ENCODE results near the gene GP5.

Gene GP5

DNA sequence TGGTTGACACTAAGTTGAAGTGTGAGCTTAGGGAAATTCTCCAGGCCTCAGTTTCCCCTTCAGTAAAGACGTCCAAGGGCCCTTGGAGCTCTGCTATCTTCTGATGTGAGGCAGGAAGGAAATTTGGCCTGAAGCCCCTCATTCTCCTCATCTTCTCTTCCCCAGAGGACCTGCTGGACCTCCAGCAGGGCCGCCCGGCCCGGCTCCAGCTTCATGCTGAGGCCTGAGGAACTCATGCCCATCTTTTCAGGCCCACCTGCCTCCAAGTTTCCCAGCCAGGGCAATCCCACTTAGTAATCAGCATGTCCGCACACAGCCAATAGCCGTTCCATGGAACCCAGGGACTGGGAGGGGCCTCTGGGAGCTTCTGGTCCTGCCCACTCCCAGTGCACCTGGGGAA lies 33.5 kb downstream of the GP5 start:
- in situ Hi-C loops (cut with HindIII; ENCODE audit: low sequenced_read_pairs) = no loop called here
- DNase-seq (ENCODE audit: low read depth) = no peak
- TF ChIP-seq, protein P1, sequence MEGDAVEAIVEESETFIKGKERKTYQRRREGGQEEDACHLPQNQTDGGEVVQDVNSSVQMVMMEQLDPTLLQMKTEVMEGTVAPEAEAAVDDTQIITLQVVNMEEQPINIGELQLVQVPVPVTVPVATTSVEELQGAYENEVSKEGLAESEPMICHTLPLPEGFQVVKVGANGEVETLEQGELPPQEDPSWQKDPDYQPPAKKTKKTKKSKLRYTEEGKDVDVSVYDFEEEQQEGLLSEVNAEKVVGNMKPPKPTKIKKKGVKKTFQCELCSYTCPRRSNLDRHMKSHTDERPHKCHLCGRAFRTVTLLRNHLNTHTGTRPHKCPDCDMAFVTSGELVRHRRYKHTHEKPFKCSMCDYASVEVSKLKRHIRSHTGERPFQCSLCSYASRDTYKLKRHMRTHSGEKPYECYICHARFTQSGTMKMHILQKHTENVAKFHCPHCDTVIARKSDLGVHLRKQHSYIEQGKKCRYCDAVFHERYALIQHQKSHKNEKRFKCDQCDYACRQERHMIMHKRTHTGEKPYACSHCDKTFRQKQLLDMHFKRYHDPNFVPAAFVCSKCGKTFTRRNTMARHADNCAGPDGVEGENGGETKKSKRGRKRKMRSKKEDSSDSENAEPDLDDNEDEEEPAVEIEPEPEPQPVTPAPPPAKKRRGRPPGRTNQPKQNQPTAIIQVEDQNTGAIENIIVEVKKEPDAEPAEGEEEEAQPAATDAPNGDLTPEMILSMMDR (IDR thresholded peaks at IDR 0.05; ENCODE audit: low read depth, low read length, missing control alignments) = no peak
- H3K4me3 ChIP-seq (ENCODE audit: low read depth, low read length) = no peak overlapping the region

DNA sequence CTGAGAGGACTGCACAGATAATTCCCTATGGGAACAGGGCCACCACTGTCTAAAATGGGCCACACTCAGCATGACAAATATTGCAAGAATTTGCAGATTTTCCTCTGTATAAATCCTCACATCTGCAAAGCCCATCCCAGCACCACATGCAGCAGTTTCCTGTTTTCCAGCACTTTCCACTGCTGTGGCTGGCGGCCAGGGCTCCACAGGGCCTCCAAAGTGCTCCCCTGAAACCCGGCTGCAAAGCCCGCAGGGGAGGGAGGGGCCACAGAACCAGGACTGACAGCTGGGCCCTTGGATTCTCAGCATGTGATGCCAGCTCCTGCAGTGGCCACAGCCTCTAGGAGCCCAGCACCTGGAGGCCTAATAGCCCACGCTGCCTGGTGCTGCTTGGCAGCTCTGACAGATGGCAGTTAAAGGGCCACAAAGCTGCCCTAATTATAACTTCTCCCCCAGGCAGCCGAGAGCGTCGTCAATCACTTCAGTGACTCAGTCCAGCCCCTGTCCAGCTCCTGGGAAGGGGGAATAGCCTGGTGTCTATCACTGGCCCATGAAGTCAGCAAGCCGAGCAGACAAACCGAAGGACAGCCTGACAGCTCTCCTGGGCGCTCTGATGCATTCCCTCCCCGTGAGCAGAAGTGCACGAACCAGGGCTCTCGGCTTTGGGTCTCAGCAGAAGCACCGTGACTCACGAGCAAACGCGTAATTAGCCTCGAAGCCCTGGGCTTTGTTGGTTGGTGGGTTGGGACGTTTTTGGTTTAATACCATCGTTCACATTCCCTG lies 34.2 kb downstream of the GP5 start:
- DNase-seq (ENCODE audit: low read depth) = peak; percentile 60
- in situ Hi-C loops (cut with HindIII; ENCODE audit: low sequenced_read_pairs) = no loop called here
- no peak overlapping the region for H3K4me3 ChIP-seq (ENCODE audit: low read depth, low read length)
- TF ChIP-seq, protein P1 (IDR thresholded peaks at IDR 0.05; ENCODE audit: low read depth, low read length, missing control alignments) = no peak

DNA sequence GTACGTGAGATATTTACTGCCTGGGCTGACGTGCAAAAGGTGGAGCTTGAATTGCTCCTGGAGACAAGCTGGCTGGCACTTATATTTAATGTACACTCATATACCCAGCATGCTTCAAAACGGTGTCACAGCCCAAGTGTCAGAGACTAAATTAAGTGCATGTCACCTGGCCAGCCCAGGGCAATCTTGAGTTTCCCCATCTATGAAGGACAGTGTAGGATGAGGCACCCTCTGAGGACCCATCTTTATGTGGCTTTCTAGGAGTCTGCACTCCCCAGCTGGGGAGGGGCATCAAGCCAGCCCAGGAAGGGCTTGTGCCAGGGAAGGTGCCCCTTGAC lies 34.8 kb downstream of the GP5 start:
- in situ Hi-C loops (cut with HindIII; ENCODE audit: low sequenced_read_pairs) = no loop called here
- no peak for DNase-seq (ENCODE audit: low read depth)
- TF ChIP-seq, protein P1 (IDR thresholded peaks at IDR 0.05; ENCODE audit: low read depth, low read length, missing control alignments) = no peak
- H3K4me3 ChIP-seq (ENCODE audit: low read depth, low read length) = no peak overlapping the region

DNA sequence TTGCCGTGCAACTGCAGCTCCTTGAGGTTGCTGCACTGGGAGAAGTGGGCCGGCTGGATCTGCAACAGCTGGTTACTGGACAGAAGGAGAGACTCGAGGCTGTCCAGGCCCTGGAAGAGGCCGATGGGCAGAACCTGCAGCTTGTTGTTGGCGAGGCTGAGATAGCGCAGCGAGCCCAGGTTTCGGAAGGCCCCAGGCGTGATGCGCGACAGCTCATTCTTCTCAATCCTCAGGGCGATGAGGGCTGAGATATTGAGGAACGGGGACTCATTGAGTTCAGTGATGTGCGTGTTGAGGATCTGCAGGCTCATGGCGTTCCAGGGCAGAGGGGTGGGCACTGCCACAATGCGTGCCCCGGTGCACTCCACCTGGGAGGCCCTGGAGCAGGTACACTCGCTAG lies 38.5 kb downstream of the GP5 start:
- TF ChIP-seq, protein P1 (IDR thresholded peaks at IDR 0.05; ENCODE audit: low read depth, low read length, missing control alignments) = no peak

DNA sequence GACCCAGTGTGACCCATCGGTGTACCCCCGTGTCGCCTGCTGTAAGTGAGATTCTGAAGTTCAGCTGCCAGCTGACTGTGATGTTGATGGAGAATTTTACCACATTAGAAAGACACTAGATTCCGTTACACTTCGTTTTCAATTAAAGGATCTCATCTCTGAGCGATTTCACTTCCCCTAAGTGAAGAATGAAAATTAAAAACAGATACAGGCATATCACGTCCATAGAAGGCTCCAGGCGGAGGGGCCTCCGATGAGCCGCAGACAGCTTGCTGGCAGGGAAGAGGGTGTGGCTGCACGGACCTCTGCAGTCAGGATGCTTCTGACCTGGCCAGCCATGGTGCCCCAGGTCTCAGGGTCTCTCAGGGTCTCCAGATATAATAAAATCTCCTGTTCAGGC lies 41.4 kb downstream of the GP5 start:
- no peak overlapping the region for H3K4me3 ChIP-seq (ENCODE audit: low read depth, low read length)
- TF ChIP-seq, protein P1 (IDR thresholded peaks at IDR 0.05; ENCODE audit: low read depth, low read length, missing control alignments) = no peak
- in situ Hi-C loops (cut with HindIII; ENCODE audit: low sequenced_read_pairs) = no loop called here
- DNase-seq (ENCODE audit: low read depth) = no peak

More for the DNA sequence above, 38.5 kb downstream of the GP5 start:
- no peak overlapping the region for H3K4me3 ChIP-seq (ENCODE audit: low read depth, low read length)
- no peak for DNase-seq (ENCODE audit: low read depth)
- in situ Hi-C loops (cut with HindIII; ENCODE audit: low sequenced_read_pairs) = no loop called here

DNA sequence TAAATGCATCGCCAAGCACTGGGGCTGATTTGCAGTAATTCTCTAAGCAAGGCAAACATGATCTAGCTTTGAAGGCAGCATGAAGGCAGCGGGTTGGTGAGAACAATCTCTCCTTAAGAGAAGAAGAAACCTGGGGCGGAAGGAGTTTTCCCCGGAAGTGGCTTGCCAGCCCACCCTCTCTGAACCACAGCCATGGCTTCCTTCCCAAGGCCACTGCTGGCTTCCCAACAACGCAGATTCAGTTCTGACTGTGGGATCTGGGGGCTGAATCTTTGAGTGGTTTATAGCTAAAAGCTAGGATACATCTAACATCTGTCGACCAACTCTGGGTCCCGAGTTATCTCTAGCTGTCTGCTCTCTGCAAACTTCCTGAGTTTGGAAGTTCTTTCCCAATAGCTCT lies 43.7 kb downstream of the GP5 start:
- no peak for DNase-seq (ENCODE audit: low read depth)
- in situ Hi-C loops (cut with HindIII; ENCODE audit: low sequenced_read_pairs) = no loop called here

More for the DNA sequence above, 43.7 kb downstream of the GP5 start:
- no peak overlapping the region for H3K4me3 ChIP-seq (ENCODE audit: low read depth, low read length)
- TF ChIP-seq, protein P1 (IDR thresholded peaks at IDR 0.05; ENCODE audit: low read depth, low read length, missing control alignments) = no peak

Measured in astrocyte of the cerebellum (primary cell).